Measurements from ENCODE around the gene FADS2. TPM values are rescaled to one million over a fixed set of nuclear protein-coding genes. Genes with fewer than 3 reads are reported as not detected.

FADS2 gene
- total RNA-seq, 4 donors from 2014 or later, result 17.6 to 40.0 (median 33.4) TPM

DNA sequence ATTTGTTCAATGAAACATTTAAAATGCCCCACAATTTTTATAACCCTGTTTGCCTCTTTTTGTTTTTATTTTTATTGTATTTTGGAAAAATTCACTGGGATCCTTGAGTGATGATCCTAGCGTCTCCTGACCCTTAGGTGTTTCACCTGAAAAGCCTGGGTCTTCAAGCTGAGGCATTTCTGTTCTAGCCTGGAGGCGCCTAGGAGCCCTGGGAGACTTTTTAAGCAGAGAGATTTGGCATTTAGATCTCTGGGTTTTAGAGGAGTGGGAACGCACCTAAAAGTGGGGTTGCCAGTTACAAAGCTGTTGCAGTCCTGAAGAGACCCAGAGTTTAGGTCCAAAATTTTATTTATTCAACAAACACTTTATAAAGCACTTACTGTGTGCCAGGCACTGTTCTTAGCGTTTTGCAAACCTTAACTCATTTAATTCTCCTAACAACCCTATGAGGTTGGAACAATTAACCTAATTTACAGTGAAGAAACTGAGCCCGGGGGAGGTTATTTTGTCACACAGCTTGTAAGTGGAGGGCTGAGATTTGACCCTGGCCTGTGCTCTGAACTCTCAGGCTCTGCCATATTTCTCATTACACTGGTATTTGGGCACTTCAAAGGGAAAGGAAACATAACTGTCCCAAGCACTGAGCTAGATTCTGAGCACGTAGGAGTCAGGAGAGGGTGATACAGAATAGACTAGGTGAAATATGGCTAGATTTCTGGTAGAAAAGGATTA is 10.5 kb upstream of the FADS2 start:
- H3K36me3 ChIP-seq, result peaks cover 0 to 8% of the 10 kb centered on the region in 2 donors
- ATAC-seq, result no peak
- TF ChIP-seq POLR2A (IDR thresholded peaks at IDR 0.05) (no peak), EP300 (IDR thresholded peaks at IDR 0.05) (no peak), POLR2AphosphoS5 (IDR thresholded peaks at IDR 0.05) (no peak)
- TF ChIP-seq, protein P1, sequence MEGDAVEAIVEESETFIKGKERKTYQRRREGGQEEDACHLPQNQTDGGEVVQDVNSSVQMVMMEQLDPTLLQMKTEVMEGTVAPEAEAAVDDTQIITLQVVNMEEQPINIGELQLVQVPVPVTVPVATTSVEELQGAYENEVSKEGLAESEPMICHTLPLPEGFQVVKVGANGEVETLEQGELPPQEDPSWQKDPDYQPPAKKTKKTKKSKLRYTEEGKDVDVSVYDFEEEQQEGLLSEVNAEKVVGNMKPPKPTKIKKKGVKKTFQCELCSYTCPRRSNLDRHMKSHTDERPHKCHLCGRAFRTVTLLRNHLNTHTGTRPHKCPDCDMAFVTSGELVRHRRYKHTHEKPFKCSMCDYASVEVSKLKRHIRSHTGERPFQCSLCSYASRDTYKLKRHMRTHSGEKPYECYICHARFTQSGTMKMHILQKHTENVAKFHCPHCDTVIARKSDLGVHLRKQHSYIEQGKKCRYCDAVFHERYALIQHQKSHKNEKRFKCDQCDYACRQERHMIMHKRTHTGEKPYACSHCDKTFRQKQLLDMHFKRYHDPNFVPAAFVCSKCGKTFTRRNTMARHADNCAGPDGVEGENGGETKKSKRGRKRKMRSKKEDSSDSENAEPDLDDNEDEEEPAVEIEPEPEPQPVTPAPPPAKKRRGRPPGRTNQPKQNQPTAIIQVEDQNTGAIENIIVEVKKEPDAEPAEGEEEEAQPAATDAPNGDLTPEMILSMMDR (IDR thresholded peaks at IDR 0.05), result no peak
- peaks cover 0 to 31% (median 2%) of the 10 kb centered on the region in 3 donors for H3K4me1 ChIP-seq
- H3K27ac ChIP-seq, result peak overlapping the region; percentile 91 to 98 (median 92)
- WGBS, 2 donors (ENCODE audit: low coverage in 1 of 2), result 64 to 71% methylated on average over 2 to 6 of the region's 6 CpGs
- no peaks in the 10 kb centered on the region for H3K27me3 ChIP-seq
- no peaks in the 10 kb centered on the region for H3K9me3 ChIP-seq
- H3K4me3 ChIP-seq, result peak overlapping the region in 1 of 2 donors; percentile 88

DNA sequence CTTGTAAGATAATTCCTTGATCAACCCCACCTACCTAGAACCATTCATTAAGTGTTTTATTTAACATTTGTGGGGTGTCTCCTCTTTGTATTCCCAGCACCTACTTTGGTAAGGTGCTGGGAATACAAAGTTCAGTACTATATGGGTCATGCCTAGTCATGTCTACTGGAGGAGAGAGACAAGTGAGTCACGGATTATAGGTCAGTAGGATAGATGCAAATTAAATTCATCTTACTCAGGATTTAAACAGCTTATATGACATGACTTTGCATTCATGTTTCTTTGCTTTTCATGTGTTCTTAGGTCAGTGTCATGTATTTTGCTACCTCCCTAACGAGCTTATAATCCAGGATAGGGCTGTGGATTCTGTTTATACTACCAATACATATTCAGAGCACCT is 7.9 kb upstream of the FADS2 start:
- Histone ChIP-seq H3K27ac (no peak overlapping the region), H3K27me3 (no peaks in the 10 kb centered on the region), H3K4me3 (no peak overlapping the region), H3K4me1 (peaks cover 0 to 22% (median 0%) of the 10 kb centered on the region in 3 donors), H3K36me3 (no peaks in the 10 kb centered on the region), H3K9me3 (no peaks in the 10 kb centered on the region)
- no peak for TF ChIP-seq POLR2A (IDR thresholded peaks at IDR 0.05)
- TF ChIP-seq EP300 (IDR thresholded peaks at IDR 0.05), result no peak
- no peak for TF ChIP-seq POLR2AphosphoS5 (IDR thresholded peaks at IDR 0.05)
- TF ChIP-seq, protein P1 (IDR thresholded peaks at IDR 0.05), result no peak
- no peak for ATAC-seq
- 94 to 97% methylated on average over 2 of the region's 2 CpGs for WGBS, 2 donors (ENCODE audit: low coverage in 1 of 2)

DNA sequence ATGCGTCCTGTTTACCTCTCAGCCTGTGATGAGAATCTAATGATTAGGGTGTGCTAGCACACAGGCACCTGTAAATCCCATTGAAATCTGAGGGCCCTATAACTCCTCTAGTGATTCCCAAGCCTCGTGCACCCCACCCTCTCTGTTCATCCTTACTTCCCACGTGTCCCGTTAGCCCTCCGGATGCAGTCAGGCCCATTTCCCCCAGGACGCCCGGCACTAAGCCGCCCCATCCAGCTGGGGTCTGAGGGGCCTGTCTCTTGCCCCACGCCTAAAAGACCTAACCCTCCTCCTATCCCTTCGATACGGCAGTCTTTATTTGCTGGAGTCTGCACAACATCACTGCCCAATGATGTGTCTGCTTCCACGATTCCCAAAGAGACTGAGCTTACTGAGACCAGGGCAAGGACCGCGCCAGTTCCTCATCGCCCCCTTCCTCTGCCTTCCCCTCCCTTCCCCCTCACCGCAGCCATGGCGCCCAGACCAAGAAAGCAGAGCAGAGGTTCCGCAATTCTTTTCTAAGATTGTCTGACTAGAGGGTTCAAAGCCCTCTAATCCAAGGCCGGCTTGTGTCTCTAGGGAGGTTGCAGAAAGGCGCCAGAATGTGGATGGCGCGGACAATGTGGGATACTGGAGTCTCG is 1.1 kb upstream of the FADS2 start:
- 17 to 24% methylated on average over 5 to 15 of the region's 23 CpGs for WGBS, 2 donors (ENCODE audit: low coverage in 1 of 2)
- TF ChIP-seq, protein P1 (IDR thresholded peaks at IDR 0.05), result no peak
- no peak for TF ChIP-seq POLR2AphosphoS5 (IDR thresholded peaks at IDR 0.05)
- TF ChIP-seq EP300 (IDR thresholded peaks at IDR 0.05), result no peak
- no peak for TF ChIP-seq POLR2A (IDR thresholded peaks at IDR 0.05)
- Histone ChIP-seq H3K9me3 (no peaks in the 10 kb centered on the region), H3K36me3 (no peaks in the 10 kb centered on the region), H3K4me1 (peaks cover 3 to 54% (median 24%) of the 10 kb centered on the region in 3 donors), H3K27ac (peak overlapping the region; percentile 79 to 93 (median 84)), H3K27me3 (no peaks in the 10 kb centered on the region), H3K4me3 (peak overlapping the region; percentile 42 to 75)
- peak; percentile 1 for ATAC-seq

DNA sequence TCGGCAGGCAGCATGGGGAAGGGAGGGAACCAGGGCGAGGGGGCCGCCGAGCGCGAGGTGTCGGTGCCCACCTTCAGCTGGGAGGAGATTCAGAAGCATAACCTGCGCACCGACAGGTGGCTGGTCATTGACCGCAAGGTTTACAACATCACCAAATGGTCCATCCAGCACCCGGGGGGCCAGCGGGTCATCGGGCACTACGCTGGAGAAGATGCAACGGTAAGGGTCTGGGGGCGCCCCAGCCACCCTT is 204 bp downstream of the FADS2 start:
- no peak for ATAC-seq
- 0% methylated on average over 3 to 13 of the region's 16 CpGs for WGBS, 2 donors (ENCODE audit: low coverage in 1 of 2)
- Histone ChIP-seq H3K27me3 (no peaks in the 10 kb centered on the region), H3K27ac (peak overlapping the region; percentile 79 to 93 (median 84)), H3K9me3 (no peaks in the 10 kb centered on the region), H3K4me3 (peak overlapping the region; percentile 42 to 75), H3K4me1 (peaks cover 3 to 64% (median 24%) of the 10 kb centered on the region in 3 donors), H3K36me3 (no peaks in the 10 kb centered on the region)
- TF ChIP-seq POLR2A (IDR thresholded peaks at IDR 0.05) (no peak), EP300 (IDR thresholded peaks at IDR 0.05) (no peak), POLR2AphosphoS5 (IDR thresholded peaks at IDR 0.05) (no peak)
- TF ChIP-seq, protein P1 (IDR thresholded peaks at IDR 0.05), result no peak
